DMS114 treated with DMSO at 0.1 percent for 48 hours (cell line): Measurements from ENCODE around the gene EPHA6.
A peak's percentile ranks its signal among the peaks of the same experiment; 100 is the strongest.

Experiments
- DNase-seq: peaks from one replicate; lab custom pipeline; 2025; ENCODE audit not compliant: unreplicated experiment; lab: John Stamatoyannopoulos, UW

The EPHA6 gene

GRCh38 chr3:96813820-96814650 is at the start of gene EPHA6:
Gene EPHA6, plus strand, starts transcription at chr3:96814594.
- no peak for DNase-seq

- no peak for DNase-seq
These were observed 37.6 kb upstream of the EPHA6 start for GRCh38 chr3:96776818-96777217.

DNA sequence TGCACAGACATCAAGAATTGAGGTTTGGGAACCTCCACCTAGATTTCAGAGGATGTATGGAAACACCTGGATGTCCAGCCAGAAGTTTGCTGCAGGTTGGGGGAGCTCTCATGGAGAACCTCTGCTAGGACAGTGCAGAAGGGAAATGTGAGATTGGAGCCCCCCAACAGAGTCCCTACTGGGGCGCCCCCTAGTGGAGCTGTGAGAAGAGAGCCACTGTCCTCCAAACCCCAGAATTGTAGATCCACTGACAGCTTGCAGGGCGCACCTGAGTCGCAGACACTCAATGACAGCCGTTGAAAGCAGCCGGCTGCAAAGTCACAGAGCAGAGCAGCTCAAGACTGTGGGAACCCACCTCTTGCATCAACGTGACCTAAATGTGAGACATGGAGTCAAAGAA is 34.6 kb upstream of the EPHA6 start:
- DNase-seq: no peak

- no peak for DNase-seq
These were observed 18.3 kb upstream of the EPHA6 start for GRCh38 chr3:96796101-96796500.

GRCh38 chr3:96803870-96804269 is 10.5 kb upstream of the EPHA6 start:
- no peak for DNase-seq

DNA sequence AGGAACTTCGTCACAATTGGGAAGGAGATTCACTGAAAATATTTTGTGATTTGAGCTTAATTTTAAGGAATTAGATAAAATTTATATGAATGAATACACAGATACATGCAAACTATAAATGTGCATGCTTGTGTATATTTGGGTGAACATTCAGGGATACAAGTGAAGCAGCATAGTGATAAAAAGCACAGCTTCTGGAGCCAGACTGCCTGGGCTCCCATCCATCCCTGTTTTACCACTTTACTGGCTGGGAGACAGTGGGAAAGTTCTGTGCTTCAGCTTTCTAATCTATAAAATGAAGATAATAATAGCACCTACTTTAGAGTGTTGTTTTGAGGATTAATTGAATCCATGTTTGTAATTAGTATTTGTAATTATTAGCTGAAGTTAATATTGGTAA is 8.1 kb upstream of the EPHA6 start:
- DNase-seq: no peak

DNA sequence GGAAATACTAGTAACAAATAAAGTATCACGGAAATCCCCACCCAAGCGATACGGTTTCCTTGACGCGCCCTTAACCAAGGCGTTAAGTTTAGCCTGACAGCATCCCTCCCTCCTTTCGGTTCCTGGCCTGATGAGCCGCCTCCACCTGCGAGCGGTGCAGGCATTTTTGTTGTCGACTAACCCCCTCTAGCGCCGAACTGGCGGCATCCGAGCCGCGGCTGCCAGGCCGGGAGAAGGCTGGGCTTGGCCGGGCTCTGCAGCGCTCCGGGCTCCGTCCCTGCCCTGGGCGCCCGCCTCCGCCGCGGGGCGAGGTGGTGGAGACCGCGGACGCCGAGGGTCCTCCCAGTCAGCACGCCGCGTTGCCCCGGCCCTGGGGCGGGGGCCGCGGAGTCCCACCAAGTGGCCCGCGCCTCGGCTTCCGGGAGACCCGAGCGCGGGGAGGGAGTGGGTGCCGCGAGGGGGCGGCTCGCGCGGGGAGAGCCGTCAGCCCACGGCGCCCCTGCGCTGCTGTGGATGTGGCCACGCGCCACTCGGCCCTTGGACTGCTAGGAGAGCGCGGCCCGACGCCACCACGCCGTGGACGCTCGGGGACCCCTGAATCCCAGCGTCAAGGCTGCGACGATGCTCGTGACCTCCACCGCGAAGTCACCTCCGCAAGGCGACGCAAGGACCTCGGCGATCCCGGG is 1.1 kb upstream of the EPHA6 start:
- peak; percentile 46 for DNase-seq

DNA sequence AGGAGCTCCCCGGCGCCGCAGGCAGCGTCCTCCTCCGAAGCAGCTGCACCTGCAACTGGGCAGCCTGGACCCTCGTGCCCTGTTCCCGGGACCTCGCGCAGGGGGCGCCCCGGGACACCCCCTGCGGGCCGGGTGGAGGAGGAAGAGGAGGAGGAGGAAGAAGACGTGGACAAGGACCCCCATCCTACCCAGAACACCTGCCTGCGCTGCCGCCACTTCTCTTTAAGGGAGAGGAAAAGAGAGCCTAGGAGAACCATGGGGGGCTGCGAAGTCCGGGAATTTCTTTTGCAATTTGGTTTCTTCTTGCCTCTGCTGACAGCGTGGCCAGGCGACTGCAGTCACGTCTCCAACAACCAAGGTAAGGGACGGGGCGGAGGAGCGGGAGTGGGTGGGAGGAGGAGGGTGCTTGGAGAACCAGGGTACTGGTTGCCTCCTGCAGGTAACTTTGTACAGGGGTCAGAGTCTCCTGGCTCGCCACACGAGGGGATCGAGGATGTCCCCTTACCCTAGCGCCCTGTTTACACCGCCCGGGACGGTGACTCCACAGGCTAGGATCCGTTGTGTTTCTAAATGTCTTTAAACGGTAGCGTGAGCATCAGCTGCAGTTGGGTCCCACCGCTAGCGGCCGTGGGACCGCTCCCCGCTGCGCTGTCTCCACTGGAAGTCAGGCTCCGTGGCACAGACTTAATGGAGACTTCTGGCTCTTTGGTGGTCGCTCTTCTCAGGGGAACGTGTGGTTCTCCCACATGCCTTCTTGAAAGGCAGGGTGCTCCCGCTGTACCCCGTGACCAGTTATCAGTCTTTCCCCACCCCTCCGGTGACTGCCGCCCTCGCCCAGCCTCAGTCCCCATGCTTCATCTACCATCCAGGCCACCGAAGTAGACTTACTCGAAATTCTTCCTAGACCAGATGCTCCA is 515 bp downstream of the EPHA6 start:
- DNase-seq: no peak

GRCh38 chr3:96831175-96831574 is 16.8 kb downstream of the EPHA6 start:
- DNase-seq: no peak

DNA sequence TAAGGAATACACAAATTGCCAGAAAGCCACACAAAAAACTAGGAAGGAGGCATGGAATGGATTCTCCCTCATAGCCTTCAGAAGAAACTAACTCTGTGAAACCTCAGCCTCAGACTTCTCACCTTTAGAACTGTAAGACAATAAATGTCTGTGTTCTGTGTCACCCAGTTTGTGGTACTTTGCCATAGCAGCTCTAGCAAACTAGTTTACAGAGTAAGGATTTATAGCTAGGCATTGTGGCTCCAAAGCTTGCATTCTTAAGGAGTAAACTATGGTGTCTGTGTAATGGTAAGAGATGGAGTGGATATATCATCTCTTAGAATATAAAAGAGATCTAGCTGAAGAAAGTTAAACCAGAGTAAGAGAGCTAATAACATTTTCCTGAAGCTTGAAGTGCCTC is 18.9 kb downstream of the EPHA6 start:
- no peak for DNase-seq

DNA sequence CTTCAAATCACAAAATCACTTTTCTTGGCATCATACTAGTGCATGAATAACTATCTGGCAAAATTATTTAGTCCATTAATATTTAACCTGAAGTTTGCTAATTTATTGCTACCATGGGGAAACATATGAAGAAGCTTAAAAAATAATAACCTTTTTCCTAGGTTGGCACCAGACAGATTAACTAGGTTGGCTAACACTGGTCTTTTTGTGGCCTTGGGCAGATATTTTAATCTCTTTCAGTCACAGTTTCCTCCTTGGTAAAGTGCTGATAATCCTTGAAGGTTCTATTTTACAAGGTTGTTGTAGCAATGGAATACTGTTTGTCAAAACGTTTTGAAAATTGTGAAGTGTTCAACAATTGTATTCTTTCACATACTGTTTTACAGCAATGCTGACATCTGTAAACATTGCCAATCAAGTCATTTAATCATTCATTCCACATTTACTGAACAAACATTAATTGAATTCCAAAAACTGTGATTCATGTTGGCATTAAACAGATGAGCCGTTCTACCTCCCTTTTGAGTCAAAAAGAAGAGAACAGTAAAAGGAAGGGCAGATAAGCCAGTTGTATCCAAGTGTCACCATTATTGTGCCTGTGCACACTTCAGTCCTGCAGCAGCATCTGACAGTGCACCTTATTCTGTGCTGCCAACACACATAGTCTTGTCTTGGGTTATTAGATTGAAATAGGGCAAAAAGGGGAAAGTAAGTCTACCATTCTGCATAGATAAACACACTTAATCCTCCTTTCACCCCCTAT is 21.9 kb downstream of the EPHA6 start:
- DNase-seq: no peak

DNA sequence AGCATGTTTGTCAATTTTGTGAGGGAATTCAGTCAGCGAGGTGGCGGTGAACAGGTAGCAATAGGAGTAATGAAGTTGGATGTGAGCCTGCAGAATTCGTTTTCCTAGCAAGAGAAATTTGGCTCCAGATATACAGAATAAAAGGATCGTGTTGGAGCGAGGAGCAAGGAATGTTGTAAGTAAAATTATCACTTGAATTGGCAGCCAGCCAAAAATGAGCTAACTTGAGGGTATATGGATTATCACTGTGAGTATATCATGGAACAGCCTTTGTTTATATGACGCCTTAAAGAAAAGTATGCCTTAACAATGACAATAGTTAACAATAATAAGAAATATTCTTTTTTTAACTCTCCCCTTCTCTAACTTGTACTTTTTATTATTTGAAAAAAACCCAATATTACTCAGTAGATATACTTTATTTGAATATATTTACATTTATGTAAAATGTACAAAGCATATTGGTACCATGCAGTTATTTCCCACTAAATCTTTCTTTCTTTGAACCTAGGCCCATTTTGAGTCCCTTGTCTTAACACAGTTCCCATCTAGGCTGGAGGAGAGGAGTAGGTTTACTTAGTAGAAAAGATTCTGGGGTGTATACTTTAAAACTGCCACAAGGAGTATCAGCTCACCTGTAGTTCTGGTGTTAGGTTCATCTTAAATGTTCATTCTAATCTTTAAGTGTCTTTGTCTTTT is 29.3 kb downstream of the EPHA6 start:
- no peak for DNase-seq

DNA sequence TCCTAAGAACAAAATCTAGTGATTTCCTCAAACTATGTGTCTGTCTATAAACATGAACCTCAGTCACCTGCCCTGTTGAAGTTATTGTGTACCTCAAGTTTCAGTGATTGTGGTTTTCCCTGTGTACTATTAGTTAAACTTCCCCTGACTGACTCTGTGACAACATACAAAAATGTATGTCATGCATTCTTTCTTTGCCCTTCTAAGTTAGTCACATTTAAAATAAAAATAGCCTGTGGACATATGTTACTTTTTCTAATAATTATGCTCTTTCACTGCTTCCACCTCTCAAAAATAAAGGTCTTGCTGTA is 29.8 kb downstream of the EPHA6 start:
- DNase-seq: no peak

DNA sequence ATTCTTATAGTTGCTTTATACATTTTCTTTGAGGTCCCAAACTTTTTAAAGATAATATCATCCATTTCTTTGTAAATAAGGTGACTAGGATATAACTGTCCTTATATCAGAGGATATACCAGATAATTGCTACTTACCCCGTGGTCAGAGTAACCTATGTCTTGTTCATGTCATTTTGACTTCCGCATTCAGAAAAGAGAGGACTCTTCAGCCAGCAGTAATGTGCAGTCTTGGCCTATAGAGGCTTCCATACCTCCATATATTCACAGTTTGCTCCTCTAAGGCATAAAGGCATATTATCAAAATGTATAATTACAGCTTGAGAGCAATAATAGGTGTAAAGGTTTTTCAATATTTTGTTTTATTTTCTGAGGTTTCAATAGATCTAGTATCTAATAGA is 38.5 kb downstream of the EPHA6 start:
- DNase-seq: no peak

DNA sequence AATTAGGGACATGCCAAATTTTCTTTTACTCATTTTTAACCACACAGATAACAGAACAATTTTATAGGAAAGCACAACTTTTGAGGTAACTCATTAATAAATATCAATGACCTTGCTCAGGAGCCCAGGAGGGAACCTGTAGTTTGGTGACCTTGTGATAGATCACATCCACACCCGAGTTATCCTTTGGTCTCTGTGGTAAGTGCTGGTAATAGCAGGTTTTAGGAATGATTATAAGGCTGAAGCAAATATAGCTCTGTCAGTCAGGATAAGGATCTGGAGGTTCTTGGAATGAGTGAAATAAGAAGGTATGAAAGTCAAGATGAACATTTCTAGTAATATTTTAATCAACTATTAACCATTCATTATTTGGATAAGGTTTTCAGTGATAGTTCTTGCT is 46.5 kb downstream of the EPHA6 start:
- no peak for DNase-seq

- DNase-seq: peak; percentile 38
These were observed 48.8 kb downstream of the EPHA6 start for GRCh38 chr3:96863129-96863740.

DNA sequence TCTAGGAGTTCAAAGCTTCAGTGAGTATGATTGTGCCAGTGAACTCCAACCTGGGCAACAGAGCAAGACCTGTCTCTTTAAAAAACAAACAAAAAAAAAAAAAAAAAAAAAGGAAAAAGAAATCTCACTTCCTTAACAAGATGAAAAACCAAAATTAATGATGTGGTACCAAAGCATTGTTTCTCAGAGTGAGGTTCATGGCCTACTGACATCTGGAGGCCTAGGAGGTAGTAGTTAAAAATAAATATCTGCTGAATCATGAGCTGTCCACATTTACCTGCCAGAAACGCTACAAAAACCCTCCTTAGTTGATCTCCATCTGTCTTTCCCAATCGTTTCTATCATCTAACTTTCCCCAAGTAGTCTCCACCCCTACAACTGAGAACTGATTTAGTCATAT is 51.2 kb downstream of the EPHA6 start:
- DNase-seq: no peak

DNA sequence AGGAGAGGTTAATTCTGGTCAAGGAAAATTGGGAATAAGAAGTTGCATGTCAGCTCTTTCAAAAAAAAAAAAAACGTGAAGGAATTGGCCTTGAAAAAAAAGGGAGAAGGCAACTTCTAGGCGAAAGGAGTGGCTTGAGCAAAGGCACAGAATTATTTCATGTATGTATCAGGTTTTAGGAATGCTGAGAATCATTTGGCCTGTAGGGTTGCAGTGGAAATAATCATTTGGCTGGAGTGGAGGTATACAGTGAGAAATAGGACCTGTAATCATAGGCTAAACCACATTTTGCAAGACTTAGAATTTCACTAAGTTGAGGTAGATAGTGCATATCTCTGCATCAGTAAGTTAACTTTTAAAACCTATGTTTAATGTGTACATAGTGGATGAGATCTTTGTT is 54.9 kb downstream of the EPHA6 start:
- no peak for DNase-seq

DNA sequence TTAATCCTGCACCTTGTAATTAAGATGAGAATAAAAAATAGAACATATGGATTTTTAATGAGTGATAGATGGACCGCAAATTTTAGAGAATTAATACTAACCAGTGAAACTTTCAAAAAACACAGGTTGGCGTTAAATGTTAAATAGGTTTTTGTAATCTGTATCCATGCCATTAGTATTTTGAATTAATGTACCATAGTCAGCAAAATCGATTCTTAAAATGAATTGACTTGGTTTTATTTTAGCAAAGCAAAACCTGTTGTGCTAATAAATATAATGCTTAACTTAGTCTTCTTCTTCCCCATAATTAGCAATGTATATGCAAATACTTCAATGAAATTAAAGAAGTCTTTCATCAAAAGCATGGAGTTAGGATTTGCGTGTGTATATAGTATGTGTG is 63.1 kb downstream of the EPHA6 start:
- DNase-seq: no peak

DNA sequence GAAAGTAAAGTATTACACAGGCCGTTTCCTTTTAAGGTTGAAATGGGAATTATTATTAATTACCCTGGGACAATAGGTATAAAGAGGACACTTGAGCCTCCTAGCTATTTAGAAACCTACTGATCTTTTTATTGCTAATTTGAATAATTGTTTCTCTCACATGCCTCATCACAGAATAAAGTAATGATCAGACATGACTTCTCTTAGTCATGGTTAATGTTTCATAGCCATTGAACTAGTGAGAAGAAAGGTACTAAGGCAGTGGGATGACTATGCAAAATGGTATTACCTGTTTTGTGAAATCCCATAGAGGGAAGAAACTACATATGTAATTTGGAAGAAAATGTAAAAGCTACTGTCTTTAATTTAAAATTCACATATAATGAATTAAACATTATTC is 85.6 kb downstream of the EPHA6 start:
- DNase-seq: no peak
